GM23338 (cell line): Measurements from ENCODE around the gene FGGY. TPM values are rescaled to one million over a fixed set of nuclear protein-coding genes. Genes with fewer than 3 reads are reported as not detected.

ENCODE experiments used
- ATAC-seq: fragments of 200-7000 bp; cut with Tn5 transposase; 3 replicates; pipeline ENCODE4 v1.9.1; 2020
- DNase-seq: peaks from one replicate; pipeline ENCODE4 v3.0.0-alpha.2; 2015; ENCODE audit warnings: low spot score
- H2AFZ ChIP-seq: fragments of 200-600 bp; sonication (generic); 2 replicates; pipeline ENCODE4 v1.8.0; 2016; ENCODE audit warnings: antibody characterized with exemption, mild to moderate bottlenecking, moderate library complexity
- H3F3A ChIP-seq: fragments of 200-600 bp; sonication (generic); replicated peaks from 2 replicates; pipeline ENCODE4 v1.8.0; 2017; ENCODE audit warnings: antibody characterized with exemption, mixed run types, low read depth
- H3K27ac ChIP-seq: fragments of 200-600 bp; sonication (generic); 2 replicates; pipeline ENCODE4 v1.6.1; 2016; ENCODE audit warnings: low read depth
- H3K27me3 ChIP-seq: fragments of 200-600 bp; sonication (generic); 2 replicates; pipeline ENCODE4 v1.8.0; 2016; ENCODE audit warnings: mild to moderate bottlenecking, mixed run types, moderate library complexity; ENCODE audit not compliant: insufficient read depth
- H3K36me3 ChIP-seq: fragments of 200-600 bp; sonication (generic); 2 replicates; pipeline ENCODE4 v1.8.0; 2016; ENCODE audit warnings: mild to moderate bottlenecking; ENCODE audit not compliant: insufficient read depth
- H3K4me1 ChIP-seq: fragments of 200-600 bp; sonication (generic); 2 replicates; pipeline ENCODE4 v1.8.0; 2016; ENCODE audit warnings: mild to moderate bottlenecking, moderate library complexity; ENCODE audit not compliant: insufficient read depth
- H3K4me2 ChIP-seq: fragments of 200-600 bp; sonication (generic); 2 replicates; pipeline ENCODE4 v1.7.1; 2017; ENCODE audit warnings: mixed run types
- H3K4me3 ChIP-seq: fragments of 200-600 bp; sonication (generic); 2 replicates; pipeline ENCODE4 v1.6.1; 2016; ENCODE audit warnings: mixed run types
- H3K79me2 ChIP-seq: fragments of 200-600 bp; sonication (generic); replicated peaks from 2 replicates; pipeline ENCODE4 v1.8.0; 2017; ENCODE audit warnings: mild to moderate bottlenecking; ENCODE audit not compliant: insufficient read depth
- H3K9me2 ChIP-seq: fragments of 200-600 bp; sonication (generic); 2 replicates; pipeline ENCODE4 v1.8.0; 2017; ENCODE audit not compliant: insufficient read depth
- H4K20me1 ChIP-seq: fragments of 200-600 bp; sonication (generic); replicated peaks from 2 replicates; pipeline ENCODE4 v1.8.0; 2017; ENCODE audit warnings: mild to moderate bottlenecking; ENCODE audit not compliant: insufficient read depth
- H3K27ac Mint-ChIP-seq: 2 replicates; pipeline ENCODE4 v1.8.0; 2020; ENCODE audit warnings: inconsistent platforms, mild to moderate bottlenecking, moderate library complexity, mixed read lengths
- H3K27me3 Mint-ChIP-seq: 3 replicates; pipeline ENCODE4 v1.8.0; 2022; ENCODE audit warnings: low read depth, mild to moderate bottlenecking, moderate library complexity, mixed read lengths, inconsistent platforms; ENCODE audit not compliant: insufficient read depth, poor library complexity
- H3K36me3 Mint-ChIP-seq: 3 replicates; pipeline ENCODE4 v1.8.0; 2021; ENCODE audit warnings: low read depth, mild to moderate bottlenecking, inconsistent platforms, moderate library complexity, mixed read lengths
- H3K4me1 Mint-ChIP-seq: 3 replicates; pipeline ENCODE4 v1.8.0; 2020; ENCODE audit warnings: mild to moderate bottlenecking, inconsistent platforms, mixed read lengths
- H3K4me3 Mint-ChIP-seq: 3 replicates; pipeline ENCODE4 v1.8.0; 2021; ENCODE audit warnings: moderate library complexity, mild to moderate bottlenecking, inconsistent platforms, mixed read lengths
- H3K9me3 Mint-ChIP-seq: 3 replicates; pipeline ENCODE4 v1.8.0; 2020; ENCODE audit warnings: moderate library complexity, mild to moderate bottlenecking, inconsistent platforms, mixed read lengths
- EZH2 ChIP-seq: fragments of 200-600 bp; sonication (generic); IDR thresholded peaks from one replicate; pipeline ENCODE4 v1.8.0; 2017; ENCODE audit warnings: antibody characterized with exemption, mild to moderate bottlenecking, low read depth; ENCODE audit not compliant: unreplicated experiment
- NANOG ChIP-seq: IDR thresholded peaks from 2 replicates; pipeline ENCODE4 v1.6.1; 2016; ENCODE audit warnings: antibody characterized with exemption, borderline replicate concordance
- POLR2AphosphoS5 ChIP-seq: IDR thresholded peaks from 2 replicates; pipeline ENCODE4 v1.6.1; 2016; ENCODE audit warnings: antibody characterized with exemption, low read depth
- STAT1 ChIP-seq: IDR thresholded peaks from one replicate; pipeline ENCODE4 v1.6.1; 2016; ENCODE audit warnings: antibody characterized with exemption; ENCODE audit not compliant: unreplicated experiment
- ZNF114 ChIP-seq: fragments of 250-450 bp; sonication (Bioruptor Pico); IDR thresholded peaks from 2 replicates; pipeline ENCODE4 v1.5.0; 2020; ENCODE audit warnings: mild to moderate bottlenecking, moderate library complexity
- ZNF331 ChIP-seq: fragments of 250-450 bp; sonication (Bioruptor Pico); IDR thresholded peaks from 2 replicates; pipeline ENCODE4 v1.5.0; 2020; ENCODE audit warnings: low read depth, mild to moderate bottlenecking, moderate library complexity
- ZNF462 ChIP-seq: fragments of 250-450 bp; sonication (Bioruptor Pico); IDR thresholded peaks from 2 replicates; pipeline ENCODE4 v1.5.0; 2020; ENCODE audit warnings: mild to moderate bottlenecking, moderate library complexity
- polyA plus RNA-seq: library from polyadenylated mRNA; unstranded; fragments of >200 nt; fragmentation: Nextera tagmentation; extraction: Ambion mirVana; gene quantifications from 2 replicates; pipeline ENCODE4 v1.2.1, GENCODE V29; 2016
- total RNA-seq: library from RNA; depleted of rRNA; stranded (reverse); fragments of >200 nt; shearing (Covaris generic); gene quantifications from 2 replicates; pipeline ENCODE4 v1.2.3, GENCODE V29; 2014
- TF ChIP-seq, protein P1 (sequence below): IDR thresholded peaks from one replicate; pipeline ENCODE4 v1.6.1; 2018; ENCODE audit warnings: antibody characterized with exemption; ENCODE audit not compliant: unreplicated experiment
- TF ChIP-seq, protein P2 (sequence below): IDR thresholded peaks from 2 replicates; pipeline ENCODE4 v1.6.1; 2016; ENCODE audit warnings: antibody characterized with exemption
- TF ChIP-seq, protein P3 (sequence below), 2 experiments: fragments of 200-600 bp in 1 of 2; sonication (generic) in 1 of 2; conservative IDR thresholded peaks; 2 replicates each; pipeline versions ENCODE4 v1.5.1 to v1.6.1; 2016 to 2017; ENCODE audit warnings: antibody characterized with exemption in 2 of 2, low read depth in 2 of 2, mild to moderate bottlenecking in 2 of 2, moderate library complexity in 1 of 2

The FGGY gene
- total and polyA plus RNA-seq, 2 experiments from 2014 or later = 10.9 to 21.4 TPM

DNA sequence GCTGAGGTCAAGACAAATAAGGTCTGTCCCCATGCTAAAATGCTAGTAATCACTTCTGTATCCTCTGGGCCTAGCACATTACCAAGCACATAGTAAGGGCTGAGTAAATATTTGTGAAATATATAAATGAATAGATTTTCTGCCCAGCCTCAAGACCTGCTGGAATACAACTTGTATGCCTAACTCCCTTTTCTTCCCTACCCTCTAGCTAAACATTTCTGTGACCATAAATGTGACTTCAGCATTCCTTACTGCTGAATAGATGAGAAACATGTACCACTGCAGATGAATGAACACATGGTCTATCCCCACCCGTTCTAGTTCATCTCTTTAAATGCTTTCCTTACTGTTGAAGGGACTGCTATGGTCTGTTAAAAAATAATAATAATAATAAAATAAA lies 308.9 kb downstream of the FGGY start:
- peaks cover 2% of the 10 kb centered on the region; the same call in 2 of the 3 replicates for H3K4me1 Mint-ChIP-seq
- H3K4me1 ChIP-seq = 0 out of 2 replicates have a peak, but pooled peaks cover 3% of the 10 kb centered on the region
- H3K27ac ChIP-seq = no peak overlapping the region
- H3K4me3 ChIP-seq = no peak overlapping the region
- peaks cover 29% of the 10 kb centered on the region for H3K36me3 Mint-ChIP-seq
- no peaks in the 10 kb centered on the region for H3K79me2 ChIP-seq
- no peak for DNase-seq
- H3K27me3 Mint-ChIP-seq = no peaks in the 10 kb centered on the region
- H3K9me2 ChIP-seq = no peaks in the 10 kb centered on the region; the same call in 1 of the 2 replicates
- no peaks in the 10 kb centered on the region for H3F3A ChIP-seq
- no peaks in the 10 kb centered on the region for H3K36me3 ChIP-seq
- no peak overlapping the region for H2AFZ ChIP-seq
- no peak for TF ChIP-seq STAT1
- H4K20me1 ChIP-seq = no peaks in the 10 kb centered on the region
- H3K4me2 ChIP-seq = no peak overlapping the region
- no peak overlapping the region for H3K27ac Mint-ChIP-seq
- ATAC-seq = no peak
- peaks cover 21% of the 10 kb centered on the region for H3K9me3 Mint-ChIP-seq
- H3K27me3 ChIP-seq = no peaks in the 10 kb centered on the region
- no peak overlapping the region for H3K4me3 Mint-ChIP-seq

- no peak overlapping the region for H3K4me3 Mint-ChIP-seq
- no peak for TF ChIP-seq ZNF114
- TF ChIP-seq, protein P1, sequence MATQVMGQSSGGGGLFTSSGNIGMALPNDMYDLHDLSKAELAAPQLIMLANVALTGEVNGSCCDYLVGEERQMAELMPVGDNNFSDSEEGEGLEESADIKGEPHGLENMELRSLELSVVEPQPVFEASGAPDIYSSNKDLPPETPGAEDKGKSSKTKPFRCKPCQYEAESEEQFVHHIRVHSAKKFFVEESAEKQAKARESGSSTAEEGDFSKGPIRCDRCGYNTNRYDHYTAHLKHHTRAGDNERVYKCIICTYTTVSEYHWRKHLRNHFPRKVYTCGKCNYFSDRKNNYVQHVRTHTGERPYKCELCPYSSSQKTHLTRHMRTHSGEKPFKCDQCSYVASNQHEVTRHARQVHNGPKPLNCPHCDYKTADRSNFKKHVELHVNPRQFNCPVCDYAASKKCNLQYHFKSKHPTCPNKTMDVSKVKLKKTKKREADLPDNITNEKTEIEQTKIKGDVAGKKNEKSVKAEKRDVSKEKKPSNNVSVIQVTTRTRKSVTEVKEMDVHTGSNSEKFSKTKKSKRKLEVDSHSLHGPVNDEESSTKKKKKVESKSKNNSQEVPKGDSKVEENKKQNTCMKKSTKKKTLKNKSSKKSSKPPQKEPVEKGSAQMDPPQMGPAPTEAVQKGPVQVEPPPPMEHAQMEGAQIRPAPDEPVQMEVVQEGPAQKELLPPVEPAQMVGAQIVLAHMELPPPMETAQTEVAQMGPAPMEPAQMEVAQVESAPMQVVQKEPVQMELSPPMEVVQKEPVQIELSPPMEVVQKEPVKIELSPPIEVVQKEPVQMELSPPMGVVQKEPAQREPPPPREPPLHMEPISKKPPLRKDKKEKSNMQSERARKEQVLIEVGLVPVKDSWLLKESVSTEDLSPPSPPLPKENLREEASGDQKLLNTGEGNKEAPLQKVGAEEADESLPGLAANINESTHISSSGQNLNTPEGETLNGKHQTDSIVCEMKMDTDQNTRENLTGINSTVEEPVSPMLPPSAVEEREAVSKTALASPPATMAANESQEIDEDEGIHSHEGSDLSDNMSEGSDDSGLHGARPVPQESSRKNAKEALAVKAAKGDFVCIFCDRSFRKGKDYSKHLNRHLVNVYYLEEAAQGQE = no peak
- no peak for TF ChIP-seq STAT1
- TF ChIP-seq, protein P2, sequence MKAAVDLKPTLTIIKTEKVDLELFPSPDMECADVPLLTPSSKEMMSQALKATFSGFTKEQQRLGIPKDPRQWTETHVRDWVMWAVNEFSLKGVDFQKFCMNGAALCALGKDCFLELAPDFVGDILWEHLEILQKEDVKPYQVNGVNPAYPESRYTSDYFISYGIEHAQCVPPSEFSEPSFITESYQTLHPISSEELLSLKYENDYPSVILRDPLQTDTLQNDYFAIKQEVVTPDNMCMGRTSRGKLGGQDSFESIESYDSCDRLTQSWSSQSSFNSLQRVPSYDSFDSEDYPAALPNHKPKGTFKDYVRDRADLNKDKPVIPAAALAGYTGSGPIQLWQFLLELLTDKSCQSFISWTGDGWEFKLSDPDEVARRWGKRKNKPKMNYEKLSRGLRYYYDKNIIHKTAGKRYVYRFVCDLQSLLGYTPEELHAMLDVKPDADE = no peak
- no peak for TF ChIP-seq NANOG
- TF ChIP-seq, protein P3, sequence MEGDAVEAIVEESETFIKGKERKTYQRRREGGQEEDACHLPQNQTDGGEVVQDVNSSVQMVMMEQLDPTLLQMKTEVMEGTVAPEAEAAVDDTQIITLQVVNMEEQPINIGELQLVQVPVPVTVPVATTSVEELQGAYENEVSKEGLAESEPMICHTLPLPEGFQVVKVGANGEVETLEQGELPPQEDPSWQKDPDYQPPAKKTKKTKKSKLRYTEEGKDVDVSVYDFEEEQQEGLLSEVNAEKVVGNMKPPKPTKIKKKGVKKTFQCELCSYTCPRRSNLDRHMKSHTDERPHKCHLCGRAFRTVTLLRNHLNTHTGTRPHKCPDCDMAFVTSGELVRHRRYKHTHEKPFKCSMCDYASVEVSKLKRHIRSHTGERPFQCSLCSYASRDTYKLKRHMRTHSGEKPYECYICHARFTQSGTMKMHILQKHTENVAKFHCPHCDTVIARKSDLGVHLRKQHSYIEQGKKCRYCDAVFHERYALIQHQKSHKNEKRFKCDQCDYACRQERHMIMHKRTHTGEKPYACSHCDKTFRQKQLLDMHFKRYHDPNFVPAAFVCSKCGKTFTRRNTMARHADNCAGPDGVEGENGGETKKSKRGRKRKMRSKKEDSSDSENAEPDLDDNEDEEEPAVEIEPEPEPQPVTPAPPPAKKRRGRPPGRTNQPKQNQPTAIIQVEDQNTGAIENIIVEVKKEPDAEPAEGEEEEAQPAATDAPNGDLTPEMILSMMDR (conservative IDR thresholded peaks at IDR 0.05; ENCODE audit: low read depth in 2 of 2) = no peak
- no peak for TF ChIP-seq ZNF462 (CRISPR knock-in tag)
- no peak for TF ChIP-seq EZH2
- no peak for TF ChIP-seq ZNF331 (CRISPR knock-in tag)
- TF ChIP-seq POLR2AphosphoS5 = no peak
Measured at GRCh38 chr1:59609245-59609644, 312.4 kb downstream of the FGGY start.

More at GRCh38 chr1:59609245-59609644, 312.4 kb downstream of the FGGY start:
- H3K27ac Mint-ChIP-seq = no peak overlapping the region
- Histone ChIP-seq H3K36me3 (no peaks in the 10 kb centered on the region), H3K9me2 (no peaks in the 10 kb centered on the region), H3K27me3 (no peaks in the 10 kb centered on the region), H3K4me1 (no peaks in the 10 kb centered on the region), H3K4me3 (no peak overlapping the region), H4K20me1 (no peaks in the 10 kb centered on the region), H3F3A (no peaks in the 10 kb centered on the region), H3K79me2 (no peaks in the 10 kb centered on the region), H3K27ac (no peak overlapping the region), H2AFZ (no peak overlapping the region), H3K4me2 (no peak overlapping the region)
- H3K27me3 Mint-ChIP-seq = no peaks in the 10 kb centered on the region
- H3K36me3 Mint-ChIP-seq = peaks cover 42% of the 10 kb centered on the region
- no peak for ATAC-seq
- peaks cover 40% of the 10 kb centered on the region for H3K9me3 Mint-ChIP-seq
- DNase-seq = no peak
- no peaks in the 10 kb centered on the region for H3K4me1 Mint-ChIP-seq
